HCT116 (cell line): ENCODE data around the gene AMOTL2. TPM values are rescaled to one million over a fixed set of nuclear protein-coding genes. Genes with fewer than 3 reads are reported as not detected.
A peak's percentile ranks its signal among the peaks of the same experiment; 100 is the strongest.

Experiments
- ATAC-seq: fragments of 200-7000 bp; cut with Tn5 transposase; 2 replicates; pipeline ENCODE4 v1.9.1; 2020; ENCODE audit warnings: mild to moderate bottlenecking, moderate library complexity
- BruUV-seq: library from RNA; stranded (reverse); fragments of 400-500 nt; replicated peaks from 2 replicates; lab custom pipeline; 2021; lab: Mats Ljungman, UMichigan
- CTCF ChIA-PET: fragments of 300-600 bp; sonication (Branson Sonifier 250); formaldehyde crosslinking; loops from one replicate; lab custom pipeline; 2021; ENCODE audit warnings: antibody characterized with exemption; lab: Charles Lee
- POLR2A ChIA-PET: fragments of 300-600, 350-600 bp; sonication (Branson Sonifier 250); formaldehyde crosslinking; loops from one replicate; lab custom pipeline; 2021; ENCODE audit warnings: antibody characterized with exemption; lab: Charles Lee
- RAD21 ChIA-PET, 2 experiments: fragments of 300-600 bp; sonication (Branson Sonifier 250); formaldehyde crosslinking; loops; one replicate each; lab custom pipeline; 2023; ENCODE audit warnings: low total read pairs in 2 of 2; ENCODE audit not compliant: uncharacterized antibody in 2 of 2, unreplicated experiment in 2 of 2, low non-redundant PET in 1 of 2; lab: Charles Lee
- DNase-seq: peaks from one replicate; pipeline ENCODE4 v3.0.0-alpha.2; 2010; ENCODE audit warnings: low read depth, low spot score
- H2AFZ ChIP-seq: fragments of 200-600 bp; shearing (Covaris generic), sonication (generic); 2 replicates; pipeline ENCODE4 v1.6.1; 2017; ENCODE audit warnings: low read depth, mixed run types, mixed read lengths, antibody characterized with exemption, low read length; ENCODE audit not compliant: poor library complexity, severe bottlenecking
- H3K27ac ChIP-seq: 2 replicates; pipeline ENCODE4 v1.5.1; 2012; ENCODE audit warnings: low read depth, low read length
- H3K27me3 ChIP-seq: fragments of 200-600 bp; sonication (generic); 2 replicates; pipeline ENCODE4 v1.6.1; 2016; ENCODE audit warnings: mixed run types, low read length, mixed read lengths; ENCODE audit not compliant: insufficient read depth
- H3K36me3 ChIP-seq, 2 experiments: fragments of 200-500 bp in 1 of 2; fragments of 200-600 bp in 1 of 2; sonication (Bioruptor generic) in 1 of 2; sonication (generic) in 1 of 2; 2 replicates each; pipeline versions ENCODE4 v1.5.1 to v1.6.1; 2014 to 2016; ENCODE audit warnings: low read length in 2 of 2, inconsistent platforms in 1 of 2, mixed read lengths in 1 of 2, mixed run types in 1 of 2; ENCODE audit not compliant: insufficient read depth in 2 of 2, control insufficient read depth in 1 of 2
- H3K4me1 ChIP-seq, 2 experiments: fragments of 200-600 bp in 1 of 2; sonication (generic) in 1 of 2; 2 replicates each; pipeline versions ENCODE4 v1.5.1 to v1.6.1; 2012 to 2017; ENCODE audit warnings: low read length in 2 of 2, inconsistent platforms in 1 of 2, mild to moderate bottlenecking in 1 of 2, mixed read lengths in 1 of 2, mixed run types in 1 of 2, moderate library complexity in 1 of 2; ENCODE audit not compliant: insufficient read depth in 2 of 2, control insufficient read depth in 1 of 2
- H3K4me2 ChIP-seq: fragments of 200-600 bp; sonication (generic); 2 replicates; pipeline ENCODE4 v1.6.1; 2017; ENCODE audit warnings: mixed run types, low read length, mixed read lengths
- H3K4me3 ChIP-seq, 2 experiments: fragments of 200-600 bp in 1 of 2; sonication (generic) in 1 of 2; replicated peaks in 1 of 2; 2 replicates each; pipeline ENCODE4 v1.5.1; 2011 to 2016; ENCODE audit warnings: low read length in 2 of 2, control low read depth in 1 of 2, low read depth in 1 of 2, mild to moderate bottlenecking in 1 of 2, mixed read lengths in 1 of 2, mixed run types in 1 of 2
- H3K79me2 ChIP-seq: fragments of 200-600 bp; sonication (generic); 2 replicates; pipeline ENCODE4 v1.6.1; 2017; ENCODE audit warnings: mild to moderate bottlenecking, mixed run types, low read length, moderate library complexity, mixed read lengths; ENCODE audit not compliant: insufficient read depth
- H3K9ac ChIP-seq: fragments of 200-600 bp; sonication (generic); 2 replicates; pipeline ENCODE4 v1.6.1; 2016; ENCODE audit warnings: low read length, mixed read lengths
- H3K9me2 ChIP-seq: fragments of 200-600 bp; sonication (generic), shearing (Covaris generic); 2 replicates; pipeline ENCODE4 v1.6.1; 2017; ENCODE audit warnings: mixed run types, mild to moderate bottlenecking, moderate library complexity; ENCODE audit not compliant: insufficient read depth
- H3K9me3 ChIP-seq, 2 experiments: fragments of 200-500 bp in 1 of 2; fragments of 200-600 bp in 1 of 2; sonication (Bioruptor generic) in 1 of 2; sonication (generic) in 1 of 2; 2 replicates each; pipeline ENCODE4 v1.6.1; 2014 to 2017; ENCODE audit warnings: low read length in 2 of 2, mixed read lengths in 2 of 2, inconsistent platforms in 1 of 2, low read depth in 1 of 2, mild to moderate bottlenecking in 1 of 2, mixed run types in 1 of 2, moderate library complexity in 1 of 2; ENCODE audit not compliant: control insufficient read depth in 1 of 2, insufficient read depth in 1 of 2
- H4K20me1 ChIP-seq: fragments of 200-600 bp; sonication (generic), shearing (Covaris generic); 2 replicates; pipeline ENCODE4 v1.6.1; 2017; ENCODE audit warnings: mixed run types, mild to moderate bottlenecking, moderate library complexity; ENCODE audit not compliant: insufficient read depth
- EGR1 ChIP-seq: IDR thresholded peaks from 2 replicates; pipeline ENCODE4 v1.6.1; 2012; ENCODE audit warnings: low read depth
- ELF1 ChIP-seq: IDR thresholded peaks from 2 replicates; pipeline ENCODE4 v1.6.1; 2012; ENCODE audit warnings: low read depth, borderline replicate concordance
- RAD21 ChIP-seq: IDR thresholded peaks from 2 replicates; pipeline ENCODE4 v1.6.1; 2012; ENCODE audit warnings: low read depth, mild to moderate bottlenecking
- SIN3A ChIP-seq: IDR thresholded peaks from 2 replicates; pipeline ENCODE4 v1.6.1; 2012; ENCODE audit warnings: low read depth
- SP1 ChIP-seq: IDR thresholded peaks from 2 replicates; pipeline ENCODE4 v1.6.1; 2012; ENCODE audit warnings: low read depth
- ZBTB33 ChIP-seq: IDR thresholded peaks from 2 replicates; pipeline ENCODE4 v1.6.1; 2011; ENCODE audit warnings: mild to moderate bottlenecking, low read length, moderate library complexity; ENCODE audit not compliant: insufficient replicate concordance; ENCODE audit errors: extremely low read depth
- ZNF274 ChIP-seq: fragments of 200-500 bp; sonication (Bioruptor generic); IDR thresholded peaks from 2 replicates; pipeline ENCODE4 v1.6.1; 2014; ENCODE audit warnings: mild to moderate bottlenecking, low read depth, low read length, inconsistent platforms
- intact Hi-C: fragments of 100-400 bp; cut with micrococcal nuclease; formaldehyde crosslinking; loops from 2 replicates; pipeline ENCODE4 v1.10.0; 2022
- total RNA-seq: library from RNA; stranded (reverse); gene quantifications from one replicate; pipeline ENCODE4 v1.2.1, GENCODE V29; 2021; ENCODE audit not compliant: unreplicated experiment
- TF ChIP-seq, protein P1 (sequence below), 3 experiments: fragments of 200-600 bp in 1 of 3; sonication (generic) in 1 of 3; IDR thresholded peaks in 2 of 3; conservative IDR thresholded peaks in 1 of 3; 2 replicates each; pipeline ENCODE4 v1.5.1; 2012 to 2017; ENCODE audit warnings: low read depth in 2 of 3, low read length in 2 of 3, antibody characterized with exemption in 1 of 3, borderline replicate concordance in 1 of 3, control low read depth in 1 of 3, mild to moderate bottlenecking in 1 of 3, mixed read lengths in 1 of 3, mixed run types in 1 of 3, moderate library complexity in 1 of 3; ENCODE audit not compliant: insufficient read depth in 1 of 3
- TF ChIP-seq, protein P2 (sequence below): IDR thresholded peaks from 2 replicates; pipeline ENCODE4 v1.6.1; 2012

AMOTL2 gene
- total RNA-seq, 1 experiment from 2014 or later: 54.0 TPM

- ChIA-PET RAD21 (interaction anchor here in 1 of 2 experiments (1.2 kb wide), 1 partner anchor 17 kb away, joined by 3 read pairs; no protein-coding TSS in a partner anchor), POLR2A (no interaction called here), CTCF (interaction anchor here (0.6 to 0.9 kb wide), 2 partner anchors 13 to 17 kb away, joined by 3 read pairs; no protein-coding TSS in a partner anchor)
- Histone ChIP-seq H3K4me2 (peak overlapping the region; percentile 73), H3K9me2 (no peaks in the 10 kb centered on the region), H4K20me1 (no peaks in the 10 kb centered on the region), H3K4me3 (peak overlapping the region in 1 of 2 experiments; percentile 12; a peak in 1 of 4 replicates), H3K4me1 (peaks cover 38 to 78% of the 10 kb centered on the region in 2 experiments), H3K36me3 (peaks cover 24 to 75% of the 10 kb centered on the region in 2 experiments; a peak in 3 of 4 replicates), H2AFZ (no peak overlapping the region), H3K9me3 (no peaks in the 10 kb centered on the region), H3K9ac (peak overlapping the region; percentile 59), H3K27me3 (no peaks in the 10 kb centered on the region), H3K27ac (peak overlapping the region; percentile 73), H3K79me2 (peaks cover 33% of the 10 kb centered on the region)
- intact Hi-C loops: loop anchor here (2.0 to 5.0 kb wide), 2 partner anchors 45 to 114 kb away; no protein-coding TSS in a partner anchor
- ATAC-seq (peak; percentile 85), DNase-seq (peak; percentile 52)
- TF ChIP-seq ELF1: no peak
- TF ChIP-seq, protein P1, sequence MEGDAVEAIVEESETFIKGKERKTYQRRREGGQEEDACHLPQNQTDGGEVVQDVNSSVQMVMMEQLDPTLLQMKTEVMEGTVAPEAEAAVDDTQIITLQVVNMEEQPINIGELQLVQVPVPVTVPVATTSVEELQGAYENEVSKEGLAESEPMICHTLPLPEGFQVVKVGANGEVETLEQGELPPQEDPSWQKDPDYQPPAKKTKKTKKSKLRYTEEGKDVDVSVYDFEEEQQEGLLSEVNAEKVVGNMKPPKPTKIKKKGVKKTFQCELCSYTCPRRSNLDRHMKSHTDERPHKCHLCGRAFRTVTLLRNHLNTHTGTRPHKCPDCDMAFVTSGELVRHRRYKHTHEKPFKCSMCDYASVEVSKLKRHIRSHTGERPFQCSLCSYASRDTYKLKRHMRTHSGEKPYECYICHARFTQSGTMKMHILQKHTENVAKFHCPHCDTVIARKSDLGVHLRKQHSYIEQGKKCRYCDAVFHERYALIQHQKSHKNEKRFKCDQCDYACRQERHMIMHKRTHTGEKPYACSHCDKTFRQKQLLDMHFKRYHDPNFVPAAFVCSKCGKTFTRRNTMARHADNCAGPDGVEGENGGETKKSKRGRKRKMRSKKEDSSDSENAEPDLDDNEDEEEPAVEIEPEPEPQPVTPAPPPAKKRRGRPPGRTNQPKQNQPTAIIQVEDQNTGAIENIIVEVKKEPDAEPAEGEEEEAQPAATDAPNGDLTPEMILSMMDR (IDR thresholded peaks at IDR 0.05 in 2 of 3, conservative IDR thresholded peaks at IDR 0.05 in 1 of 3; ENCODE audit: borderline replicate concordance in 1 of 3, insufficient read depth in 1 of 3, low read depth in 2 of 3, low read length in 2 of 3): peak; percentile 44 to 68 (median 68); a peak in 5 of 6 replicates
- peak; percentile 54 for TF ChIP-seq SP1
- TF ChIP-seq, protein P2, sequence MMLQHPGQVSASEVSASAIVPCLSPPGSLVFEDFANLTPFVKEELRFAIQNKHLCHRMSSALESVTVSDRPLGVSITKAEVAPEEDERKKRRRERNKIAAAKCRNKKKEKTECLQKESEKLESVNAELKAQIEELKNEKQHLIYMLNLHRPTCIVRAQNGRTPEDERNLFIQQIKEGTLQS: no peak
- no peak for TF ChIP-seq ZNF274
- TF ChIP-seq EGR1: no peak
- TF ChIP-seq RAD21: peak; percentile 56
- no peak for TF ChIP-seq SIN3A
- no peak for TF ChIP-seq ZBTB33
- BruUV-seq: no TSS peak
Measured at GRCh38 chr3:134357914-134358811, 16.1 kb downstream of the AMOTL2 start.
